Right hindlimb (tissue), 1 donor: Measurements from ENCODE around the gene IDE.
"Not testable (repeated sequence)": the region's sequence is repeated elsewhere in the genome, so short reads cannot be mapped to it uniquely, and the experiment has no call there.

ENCODE experiments used
- DNase-seq: peaks from one replicate; pipeline ENCODE4 v3.0.0-alpha.2; 2018

IDE gene

GRCh38 chr10:92413011-92413410 lies 160.9 kb downstream of the IDE start:
- DNase-seq = no peak

- no peak for DNase-seq
Measured at GRCh38 chr10:92411406-92411805, 162.5 kb downstream of the IDE start.

- no peak for DNase-seq
Measured at GRCh38 chr10:92410501-92410900, 163.4 kb downstream of the IDE start.

DNA sequence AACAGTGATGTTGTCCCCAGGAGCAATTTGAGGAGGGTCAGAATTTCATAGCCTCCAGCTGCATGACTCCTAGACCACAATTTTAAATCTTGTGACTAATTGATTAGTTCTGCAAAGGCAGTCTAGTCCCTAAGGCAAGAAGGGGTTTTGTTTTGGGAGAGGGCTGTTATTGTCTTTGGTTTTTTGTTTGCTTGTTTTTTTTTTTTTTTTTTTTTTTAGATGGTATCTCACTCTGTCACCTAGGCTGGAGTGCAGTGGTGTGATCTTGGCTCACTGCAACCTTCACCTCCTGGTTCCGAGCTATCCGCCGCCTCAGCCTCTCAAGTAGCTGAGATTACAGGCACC lies 165.9 kb downstream of the IDE start:
- DNase-seq = no peak

DNA sequence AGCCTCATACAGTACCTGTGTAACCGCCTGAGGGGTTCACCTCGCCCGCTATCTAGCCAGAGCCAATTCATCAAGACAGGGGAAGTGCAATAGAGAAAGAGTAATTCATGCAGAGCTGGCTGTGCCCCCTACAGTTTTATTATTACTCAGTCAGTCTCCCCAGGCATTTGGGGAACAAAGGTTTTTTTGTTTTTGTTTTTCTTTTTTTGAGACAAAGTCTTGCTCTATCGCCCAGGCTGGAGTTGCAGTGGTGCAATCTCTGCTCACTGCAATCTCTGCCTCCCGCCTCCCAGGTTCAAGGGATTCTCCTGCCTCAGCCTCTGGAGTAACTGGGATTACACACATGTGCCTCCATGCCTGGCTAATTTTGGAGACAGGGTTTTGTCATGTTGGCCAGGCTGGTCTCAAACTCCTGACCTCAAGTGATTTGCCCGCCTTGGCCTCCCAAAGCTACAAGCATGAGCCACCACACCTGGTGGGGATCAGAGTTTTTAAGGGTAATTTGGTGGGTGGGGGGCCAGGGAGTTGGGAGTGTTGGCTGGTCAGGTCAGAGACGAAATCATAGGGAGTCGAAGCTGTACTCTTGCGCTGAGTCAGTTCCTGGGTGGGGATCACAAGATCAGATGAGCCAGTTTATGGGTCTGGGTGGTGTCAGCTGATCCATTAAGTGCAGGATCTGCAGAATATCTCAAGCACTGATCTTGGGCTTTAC lies 166.4 kb downstream of the IDE start:
- DNase-seq = no peak

DNA sequence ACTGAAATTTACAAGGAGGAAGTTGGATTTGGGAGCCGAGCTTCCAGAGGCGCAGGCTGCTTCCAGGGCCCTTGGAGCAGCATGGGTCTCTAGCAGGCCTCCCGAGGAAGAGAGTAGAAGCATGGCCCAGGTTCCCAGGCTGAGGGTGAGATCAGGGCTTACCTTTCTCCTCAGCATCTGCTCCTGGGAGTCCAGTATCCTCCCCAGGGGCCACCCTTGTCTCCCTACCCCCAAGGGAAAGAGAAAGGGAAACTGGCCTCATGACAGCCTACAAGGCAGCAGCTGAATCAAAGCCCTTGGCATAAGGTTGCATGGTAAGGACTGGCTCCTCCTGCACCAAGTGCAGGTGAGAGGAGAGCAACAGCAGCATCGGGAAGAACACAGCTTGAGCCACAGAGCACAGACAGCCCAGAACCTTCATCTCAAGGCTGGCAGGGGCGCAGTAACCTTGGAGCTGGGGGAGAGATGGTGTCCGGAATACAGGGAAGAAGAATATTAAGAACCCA lies 168.4 kb downstream of the IDE start:
- no peak for DNase-seq

DNA sequence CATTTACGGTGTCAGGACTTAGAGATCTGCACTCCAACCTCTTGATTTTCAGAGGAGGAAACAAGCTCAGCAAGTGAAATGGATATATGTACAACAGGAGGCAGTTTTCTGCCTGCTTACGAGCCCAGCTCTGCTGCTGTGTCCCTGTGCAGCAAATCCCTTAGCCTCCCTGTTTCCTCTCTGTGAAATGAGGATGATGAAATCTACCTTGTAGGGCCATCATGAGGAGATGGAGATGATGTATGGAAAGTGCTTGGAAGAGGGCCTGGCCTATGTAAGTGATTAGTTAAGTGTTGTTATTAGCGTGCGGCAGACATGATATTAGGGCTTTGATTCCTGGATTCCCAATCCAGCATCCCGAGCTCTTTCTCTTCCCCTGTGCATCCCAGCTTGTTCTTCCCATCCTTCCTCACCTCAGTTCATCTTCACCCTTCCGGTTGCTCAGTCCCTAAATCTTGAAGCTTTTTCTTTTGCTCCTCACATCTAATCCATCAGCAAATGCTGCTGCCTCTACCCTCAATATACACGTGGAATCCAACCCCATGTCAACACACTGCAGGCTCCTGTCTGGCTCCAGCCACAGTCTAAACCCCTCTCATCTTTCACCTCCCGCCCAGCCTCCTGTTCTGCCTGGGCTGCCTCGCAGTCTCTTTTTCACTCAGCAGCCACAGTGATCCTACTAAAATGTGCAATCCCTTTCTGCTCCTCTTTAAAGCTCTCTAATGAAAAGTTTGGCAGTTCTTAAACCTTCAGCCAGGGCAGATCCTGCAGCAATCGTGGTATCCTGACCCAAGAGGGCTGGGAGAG lies 169.1 kb downstream of the IDE start:
- no peak for DNase-seq

DNA sequence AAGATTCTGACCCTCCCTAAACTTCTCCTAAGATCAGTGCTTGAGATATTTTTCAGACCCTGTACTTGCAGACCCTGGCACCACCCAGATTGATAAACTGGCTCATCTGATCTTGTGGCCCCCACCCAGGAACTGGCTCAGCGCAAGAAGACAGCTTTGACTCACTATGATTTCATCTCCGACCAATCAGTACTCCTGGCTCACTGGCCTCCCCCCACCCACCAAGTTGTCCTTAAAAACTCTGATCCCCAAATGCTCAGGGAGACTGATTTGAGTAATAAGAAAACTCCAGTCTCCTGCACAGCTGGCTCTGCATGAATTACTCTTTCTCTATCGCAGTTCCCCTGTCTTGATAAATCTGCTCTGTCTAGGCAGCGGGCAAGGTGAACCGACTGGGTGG lies 171.7 kb downstream of the IDE start:
- not testable (repeated sequence) for DNase-seq
